ENCODE data around the gene DSCAML1.

Gene DSCAML1

GRCh38 chr11:117836077-117836960, 39.3 kb upstream of the DSCAML1 start:
- no peak overlapping the region for H3K9ac ChIP-seq (ENCODE audit: low read length)
- H3K27me3 ChIP-seq (ENCODE audit: control insufficient read depth in 1 of 2, insufficient read depth in 2 of 2, low read length in 2 of 2), result no peaks in the 10 kb centered on the region
- H3K9me3 ChIP-seq (ENCODE audit: low read length), result no peaks in the 10 kb centered on the region
- peaks cover 42% of the 10 kb centered on the region for H3K36me3 ChIP-seq (ENCODE audit: insufficient read depth, low read length)
- peaks cover 7% of the 10 kb centered on the region for H3K4me1 ChIP-seq (ENCODE audit: insufficient read depth, low read length)
- no peak overlapping the region for H3K4me3 ChIP-seq (ENCODE audit: low read depth in 1 of 2, low read length in 2 of 2)
- H3K27ac ChIP-seq (ENCODE audit: low read depth, low read length), result no peak overlapping the region

- no peaks in the 10 kb centered on the region for H3K9me3 ChIP-seq (ENCODE audit: low read length)
- H3K27ac ChIP-seq (ENCODE audit: low read depth, low read length), result no peak overlapping the region
- H3K4me1 ChIP-seq (ENCODE audit: insufficient read depth, low read length), result peaks cover 12% of the 10 kb centered on the region
- peaks cover 34% of the 10 kb centered on the region for H3K36me3 ChIP-seq (ENCODE audit: insufficient read depth, low read length)
- H3K27me3 ChIP-seq (ENCODE audit: control insufficient read depth in 1 of 2, insufficient read depth in 2 of 2, low read length in 2 of 2), result no peaks in the 10 kb centered on the region
- no peak overlapping the region for H3K4me3 ChIP-seq (ENCODE audit: low read depth in 1 of 2, low read length in 2 of 2)
- no peak overlapping the region for H3K9ac ChIP-seq (ENCODE audit: low read length)
Measured at GRCh38 chr11:117835576-117835975, 38.6 kb upstream of the DSCAML1 start.

GRCh38 chr11:117834838-117835443, 37.9 kb upstream of the DSCAML1 start:
- Histone ChIP-seq H3K27ac (ENCODE audit: low read depth, low read length) (no peak overlapping the region), H3K4me3 (ENCODE audit: low read depth in 1 of 2, low read length in 2 of 2) (no peak overlapping the region), H3K27me3 (ENCODE audit: control insufficient read depth in 1 of 2, insufficient read depth in 2 of 2, low read length in 2 of 2) (no peaks in the 10 kb centered on the region), H3K9me3 (ENCODE audit: low read length) (no peaks in the 10 kb centered on the region), H3K4me1 (ENCODE audit: insufficient read depth, low read length) (peaks cover 12% of the 10 kb centered on the region), H3K36me3 (ENCODE audit: insufficient read depth, low read length) (peaks cover 30% of the 10 kb centered on the region), H3K9ac (ENCODE audit: low read length) (no peak overlapping the region)

GRCh38 chr11:117834068-117834810, 37.2 kb upstream of the DSCAML1 start:
- peaks cover 23% of the 10 kb centered on the region for H3K36me3 ChIP-seq (ENCODE audit: insufficient read depth, low read length)
- H3K27ac ChIP-seq (ENCODE audit: low read depth, low read length), result no peak overlapping the region
- H3K27me3 ChIP-seq (ENCODE audit: control insufficient read depth in 1 of 2, insufficient read depth in 2 of 2, low read length in 2 of 2), result no peaks in the 10 kb centered on the region
- no peaks in the 10 kb centered on the region for H3K9me3 ChIP-seq (ENCODE audit: low read length)
- H3K4me1 ChIP-seq (ENCODE audit: insufficient read depth, low read length), result peaks cover 12% of the 10 kb centered on the region
- no peak overlapping the region for H3K9ac ChIP-seq (ENCODE audit: low read length)
- no peak overlapping the region for H3K4me3 ChIP-seq (ENCODE audit: low read depth in 1 of 2, low read length in 2 of 2)

- H3K4me3 ChIP-seq (ENCODE audit: low read depth in 1 of 2, low read length in 2 of 2), result no peak overlapping the region
- H3K27me3 ChIP-seq (ENCODE audit: control insufficient read depth in 1 of 2, insufficient read depth in 2 of 2, low read length in 2 of 2), result no peaks in the 10 kb centered on the region
- H3K27ac ChIP-seq (ENCODE audit: low read depth, low read length), result no peak overlapping the region
- H3K9me3 ChIP-seq (ENCODE audit: low read length), result no peaks in the 10 kb centered on the region
- H3K4me1 ChIP-seq (ENCODE audit: insufficient read depth, low read length), result peaks cover 20% of the 10 kb centered on the region
- no peak overlapping the region for H3K9ac ChIP-seq (ENCODE audit: low read length)
- H3K36me3 ChIP-seq (ENCODE audit: insufficient read depth, low read length), result peaks cover 15% of the 10 kb centered on the region
Measured at GRCh38 chr11:117833401-117833891, 36.4 kb upstream of the DSCAML1 start.

- no peak overlapping the region for H3K27ac ChIP-seq (ENCODE audit: low read depth, low read length)
- H3K27me3 ChIP-seq (ENCODE audit: control insufficient read depth in 1 of 2, insufficient read depth in 2 of 2, low read length in 2 of 2), result no peaks in the 10 kb centered on the region
- H3K4me1 ChIP-seq (ENCODE audit: insufficient read depth, low read length), result peaks cover 20% of the 10 kb centered on the region
- peaks cover 6% of the 10 kb centered on the region for H3K36me3 ChIP-seq (ENCODE audit: insufficient read depth, low read length)
- no peaks in the 10 kb centered on the region for H3K9me3 ChIP-seq (ENCODE audit: low read length)
- H3K9ac ChIP-seq (ENCODE audit: low read length), result no peak overlapping the region
- no peak overlapping the region for H3K4me3 ChIP-seq (ENCODE audit: low read depth in 1 of 2, low read length in 2 of 2)
Measured at GRCh38 chr11:117832511-117832910, 35.5 kb upstream of the DSCAML1 start.

- H3K4me1 ChIP-seq (ENCODE audit: insufficient read depth, low read length), result peaks cover 20% of the 10 kb centered on the region
- no peaks in the 10 kb centered on the region for H3K9me3 ChIP-seq (ENCODE audit: low read length)
- no peaks in the 10 kb centered on the region for H3K36me3 ChIP-seq (ENCODE audit: insufficient read depth, low read length)
- no peak overlapping the region for H3K4me3 ChIP-seq (ENCODE audit: low read depth in 1 of 2, low read length in 2 of 2)
- H3K9ac ChIP-seq (ENCODE audit: low read length), result no peak overlapping the region
- no peak overlapping the region for H3K27ac ChIP-seq (ENCODE audit: low read depth, low read length)
- H3K27me3 ChIP-seq (ENCODE audit: control insufficient read depth in 1 of 2, insufficient read depth in 2 of 2, low read length in 2 of 2), result no peaks in the 10 kb centered on the region
Measured at GRCh38 chr11:117831661-117832415, 34.8 kb upstream of the DSCAML1 start.

- H3K9me3 ChIP-seq (ENCODE audit: low read length), result no peaks in the 10 kb centered on the region
Measured at GRCh38 chr11:117830674-117831351, 33.8 kb upstream of the DSCAML1 start.

GRCh38 chr11:117830072-117830471, 33.1 kb upstream of the DSCAML1 start:
- H3K27me3 ChIP-seq (ENCODE audit: control insufficient read depth in 1 of 2, insufficient read depth in 2 of 2, low read length in 2 of 2), result no peaks in the 10 kb centered on the region
- H3K4me3 ChIP-seq (ENCODE audit: low read depth in 1 of 2, low read length in 2 of 2), result no peak overlapping the region
- H3K9ac ChIP-seq (ENCODE audit: low read length), result no peak overlapping the region
- H3K27ac ChIP-seq (ENCODE audit: low read depth, low read length), result no peak overlapping the region
- no peaks in the 10 kb centered on the region for H3K36me3 ChIP-seq (ENCODE audit: insufficient read depth, low read length)
- peaks cover 30% of the 10 kb centered on the region for H3K4me1 ChIP-seq (ENCODE audit: insufficient read depth, low read length)
- H3K9me3 ChIP-seq (ENCODE audit: low read length), result no peaks in the 10 kb centered on the region

More at GRCh38 chr11:117830674-117831351, 33.8 kb upstream of the DSCAML1 start:
- Histone ChIP-seq H3K27ac (ENCODE audit: low read depth, low read length) (no peak overlapping the region), H3K27me3 (ENCODE audit: control insufficient read depth in 1 of 2, insufficient read depth in 2 of 2, low read length in 2 of 2) (no peaks in the 10 kb centered on the region), H3K9ac (ENCODE audit: low read length) (no peak overlapping the region), H3K4me3 (ENCODE audit: low read depth in 1 of 2, low read length in 2 of 2) (no peak overlapping the region), H3K4me1 (ENCODE audit: insufficient read depth, low read length) (peaks cover 22% of the 10 kb centered on the region), H3K36me3 (ENCODE audit: insufficient read depth, low read length) (no peaks in the 10 kb centered on the region)

GRCh38 chr11:117829369-117829725, 32.3 kb upstream of the DSCAML1 start:
- Histone ChIP-seq H3K9me3 (ENCODE audit: low read length) (no peaks in the 10 kb centered on the region), H3K36me3 (ENCODE audit: insufficient read depth, low read length) (no peaks in the 10 kb centered on the region), H3K9ac (ENCODE audit: low read length) (no peak overlapping the region), H3K27ac (ENCODE audit: low read depth, low read length) (no peak overlapping the region), H3K4me3 (ENCODE audit: low read depth in 1 of 2, low read length in 2 of 2) (no peak overlapping the region), H3K4me1 (ENCODE audit: insufficient read depth, low read length) (peaks cover 36% of the 10 kb centered on the region), H3K27me3 (ENCODE audit: control insufficient read depth in 1 of 2, insufficient read depth in 2 of 2, low read length in 2 of 2) (no peaks in the 10 kb centered on the region)

All from muscle layer of colon (tissue), 2 donors.